Tibial nerve (tissue), 4 donors: ENCODE data around the gene SLC6A9.

Experiments
- CTCF ChIP-seq, 5 experiments: fragments of 200-600 bp in 3 of 5; fragments of 450-650 bp in 2 of 5; sonication (generic) in 3 of 5; IDR thresholded peaks; one replicate each; pipeline ENCODE4 v1.5.1; 2016 to 2019; ENCODE audit warnings: antibody characterized with exemption in 5 of 5, mild to moderate bottlenecking in 3 of 5, moderate library complexity in 2 of 5
- EP300 ChIP-seq, 2 donors: sonication (generic); formaldehyde crosslinking; IDR thresholded peaks; one replicate each; pipeline ENCODE4 v1.6.1; 2017; ENCODE audit warnings: antibody characterized with exemption in 2 of 2, mild to moderate bottlenecking in 1 of 2
- POLR2A ChIP-seq, 2 donors: fragments of 450-650 bp; IDR thresholded peaks; one replicate each; pipeline ENCODE4 v1.6.1; 2017; ENCODE audit warnings: antibody characterized with exemption in 2 of 2, mild to moderate bottlenecking in 2 of 2, moderate library complexity in 2 of 2

GRCh38 chr1:43957407-43958040 is 73.7 kb downstream of the SLC6A9 start:
- TF ChIP-seq CTCF (IDR thresholded peaks at IDR 0.05), result no peak
- no peak for TF ChIP-seq POLR2A (IDR thresholded peaks at IDR 0.05)
- no peak for TF ChIP-seq EP300 (IDR thresholded peaks at IDR 0.05)
